H9 (cell line): ENCODE results near the gene GRIP2. TPM values are rescaled to one million over a fixed set of nuclear protein-coding genes. Genes with fewer than 3 reads are reported as not detected.

ENCODE experiments used
- DNase-seq: peaks from one replicate; pipeline ENCODE4 v3.0.0-alpha.2; 2017
- H2AFZ ChIP-seq: one replicate; pipeline ENCODE4 v1.6.1; 2013; ENCODE audit warnings: mild to moderate bottlenecking, low read length, control low read depth, moderate library complexity
- H2AK5ac ChIP-seq: 2 replicates; pipeline ENCODE4 v1.6.1; 2013; ENCODE audit warnings: low read length, control low read depth, mixed read lengths; ENCODE audit not compliant: insufficient read length
- H2BK120ac ChIP-seq: one replicate; pipeline ENCODE4 v1.6.1; 2013; ENCODE audit warnings: low read depth, mild to moderate bottlenecking, low read length, control low read depth, inconsistent platforms; ENCODE audit not compliant: poor library complexity, severe bottlenecking
- H2BK12ac ChIP-seq: 2 replicates; pipeline ENCODE4 v1.6.1; 2013; ENCODE audit warnings: low read length, control low read depth, mixed read lengths, low read depth; ENCODE audit not compliant: insufficient read length
- H2BK15ac ChIP-seq: 2 replicates; pipeline ENCODE4 v1.6.1; 2013; ENCODE audit warnings: low read depth, low read length, control low read depth
- H2BK20ac ChIP-seq: one replicate; pipeline ENCODE4 v1.6.1; 2013; ENCODE audit warnings: low read depth, mild to moderate bottlenecking, low read length, control low read depth, inconsistent platforms; ENCODE audit not compliant: poor library complexity, severe bottlenecking
- H2BK5ac ChIP-seq: 2 replicates; pipeline ENCODE4 v1.6.1; 2013; ENCODE audit warnings: low read length, control low read depth, mixed read lengths; ENCODE audit not compliant: insufficient read length
- H3K14ac ChIP-seq: 2 replicates; pipeline ENCODE4 v1.6.1; 2013; ENCODE audit warnings: low read length, control low read depth; ENCODE audit not compliant: insufficient read depth
- H3K18ac ChIP-seq: 2 replicates; pipeline ENCODE4 v1.6.1; 2013; ENCODE audit warnings: low read depth, mild to moderate bottlenecking, mixed read lengths, low read length, control low read depth; ENCODE audit not compliant: insufficient read length
- H3K23ac ChIP-seq: 2 replicates; pipeline ENCODE4 v1.6.1; 2013; ENCODE audit warnings: low read length, control low read depth, mixed read lengths, low read depth; ENCODE audit not compliant: insufficient read length
- H3K23me2 ChIP-seq: 2 replicates; pipeline ENCODE4 v1.6.1; 2013; ENCODE audit warnings: low read depth, mild to moderate bottlenecking, mixed read lengths, low read length, control low read depth; ENCODE audit not compliant: insufficient read length, poor library complexity, severe bottlenecking
- H3K27ac ChIP-seq: 2 replicates; pipeline ENCODE4 v1.5.1; 2013; ENCODE audit warnings: low read length, control low read depth, mixed read lengths, low read depth; ENCODE audit not compliant: insufficient read length
- H3K27me3 ChIP-seq: 2 replicates; pipeline ENCODE4 v1.6.1; 2013; ENCODE audit warnings: low read length, control low read depth, inconsistent platforms; ENCODE audit not compliant: insufficient read depth
- H3K4ac ChIP-seq: 2 replicates; pipeline ENCODE4 v1.6.1; 2013; ENCODE audit warnings: low read depth, mild to moderate bottlenecking, control low read depth, inconsistent platforms, low read length, moderate library complexity
- H3K4me1 ChIP-seq: 2 replicates; pipeline ENCODE4 v1.6.1; 2013; ENCODE audit warnings: low read length, control low read depth, inconsistent platforms; ENCODE audit not compliant: insufficient read depth
- H3K4me2 ChIP-seq: 2 replicates; pipeline ENCODE4 v1.6.1; 2013; ENCODE audit warnings: low read length, control low read depth, mixed read lengths; ENCODE audit not compliant: insufficient read length, insufficient read depth
- H3K56ac ChIP-seq: 2 replicates; pipeline ENCODE4 v1.6.1; 2013; ENCODE audit warnings: low read depth, mild to moderate bottlenecking, mixed read lengths, low read length, control low read depth; ENCODE audit not compliant: insufficient read length
- H3K79me1 ChIP-seq: 2 replicates; pipeline ENCODE4 v1.6.1; 2013; ENCODE audit warnings: low read depth, mild to moderate bottlenecking, moderate library complexity, low read length, control low read depth, inconsistent platforms; ENCODE audit not compliant: insufficient read depth, poor library complexity, severe bottlenecking
- H3K79me2 ChIP-seq: 2 replicates; pipeline ENCODE4 v1.6.1; 2013; ENCODE audit warnings: low read length, control low read depth, inconsistent platforms; ENCODE audit not compliant: insufficient read depth
- H3K9ac ChIP-seq: 2 replicates; pipeline ENCODE4 v1.6.1; 2013; ENCODE audit warnings: low read length, control low read depth, mixed read lengths; ENCODE audit not compliant: insufficient read length; ENCODE audit errors: extremely low read depth
- H3K9me3 ChIP-seq: one replicate; pipeline ENCODE4 v1.6.1; 2013; ENCODE audit warnings: low read depth, low read length, inconsistent platforms; ENCODE audit not compliant: control insufficient read depth
- H3T11ph ChIP-seq: one replicate; pipeline ENCODE4 v1.6.1; 2013; ENCODE audit warnings: mild to moderate bottlenecking, low read length, control low read depth, inconsistent platforms
- H4K20me1 ChIP-seq: one replicate; pipeline ENCODE4 v1.6.1; 2013; ENCODE audit not compliant: control insufficient read depth, insufficient read length, insufficient read depth
- H4K5ac ChIP-seq: 2 replicates; pipeline ENCODE4 v1.6.1; 2013; ENCODE audit warnings: low read depth, mild to moderate bottlenecking, mixed read lengths, low read length, control low read depth; ENCODE audit not compliant: insufficient read length
- H4K8ac ChIP-seq: replicated peaks from 2 replicates; pipeline ENCODE4 v1.6.1; 2013; ENCODE audit warnings: low read length, control low read depth, mixed read lengths, low read depth; ENCODE audit not compliant: insufficient read length
- H4K91ac ChIP-seq: 2 replicates; pipeline ENCODE4 v1.6.1; 2013; ENCODE audit warnings: low read depth, mild to moderate bottlenecking, moderate library complexity, mixed read lengths, low read length, control low read depth; ENCODE audit not compliant: insufficient read length
- H3K27ac Mint-ChIP-seq, 3 experiments: 2 replicates in 2 of 3; 3 replicates in 1 of 3; pipeline ENCODE4 v1.8.0; 2020 to 2021; ENCODE audit warnings: mixed read lengths in 3 of 3, mild to moderate bottlenecking in 1 of 3, moderate library complexity in 1 of 3
- H3K27me3 Mint-ChIP-seq: 2 replicates; pipeline ENCODE4 v1.8.0; 2021; ENCODE audit warnings: low read depth, mild to moderate bottlenecking, moderate library complexity, mixed read lengths
- H3K36me3 Mint-ChIP-seq, 3 experiments: 2 replicates in 2 of 3; 3 replicates in 1 of 3; pipeline ENCODE4 v1.8.0; 2020 to 2021; ENCODE audit warnings: low read depth in 3 of 3, mixed read lengths in 3 of 3; ENCODE audit not compliant: insufficient read depth in 1 of 3
- H3K4me1 Mint-ChIP-seq, 2 experiments: 2 replicates each; pipeline ENCODE4 v1.8.0; 2020; ENCODE audit warnings: mixed read lengths in 2 of 2
- H3K4me3 Mint-ChIP-seq, 2 experiments: 2 replicates in 1 of 2; 3 replicates in 1 of 2; pipeline ENCODE4 v1.8.0; 2020 to 2021; ENCODE audit warnings: mild to moderate bottlenecking in 2 of 2, mixed read lengths in 2 of 2, moderate library complexity in 1 of 2
- H3K9me3 Mint-ChIP-seq, 2 experiments: 2 replicates in 1 of 2; 3 replicates in 1 of 2; pipeline ENCODE4 v1.8.0; 2020; ENCODE audit warnings: mild to moderate bottlenecking in 2 of 2, mixed read lengths in 2 of 2, moderate library complexity in 1 of 2
- WGBS: extraction: QIAGEN DNeasy Blood & Tissue Kit; methylation state at CpG from one replicate; pipeline ENCODE4 v1.1.7; 2013; ENCODE audit warnings: missing lambda C conversion rate, low lambda C conversion rate, mixed read lengths; ENCODE audit not compliant: insufficient read length; ENCODE audit errors: extremely low coverage; 5-methylcytosine and 5-hydroxymethylcytosine counted together
- total RNA-seq: library from RNA; stranded (reverse); gene quantifications from 2 replicates; pipeline ENCODE4 v1.2.1, GENCODE V29; 2021
- TF ChIP-seq, protein P1 (sequence below): fragments of 200-600 bp; sonication (generic); conservative IDR thresholded peaks from 3 replicates; pipeline ENCODE4 v1.8.0; 2021; ENCODE audit warnings: antibody characterized with exemption, mild to moderate bottlenecking

GRIP2 gene
- total RNA-seq, 1 experiment from 2014 or later = 3.1 TPM

DNA sequence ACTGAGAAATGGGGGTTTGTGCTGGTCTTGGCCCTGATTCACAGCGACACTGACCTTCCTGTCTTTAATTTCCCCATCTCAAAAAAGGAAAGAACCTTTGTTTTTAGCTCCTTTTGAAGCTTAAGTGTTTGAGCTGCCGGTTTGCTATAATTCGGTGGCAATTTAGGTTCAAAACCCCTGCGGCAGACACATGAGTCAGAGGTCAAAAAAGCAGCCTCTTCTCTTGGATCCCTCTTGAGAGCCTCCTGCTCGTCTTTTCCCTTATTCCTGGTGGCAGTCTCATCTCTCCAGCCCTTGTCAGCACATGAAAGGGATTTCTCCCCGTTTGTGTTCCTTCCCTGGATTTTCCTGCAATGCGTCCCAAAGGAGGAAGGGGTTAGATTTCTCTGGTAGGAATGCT is 64.5 kb downstream of the GRIP2 start:
- Histone ChIP-seq H2AK5ac (no peak overlapping the region), H4K5ac (no peak overlapping the region), H3K56ac (no peak overlapping the region), H4K91ac (no peak overlapping the region), H3K23ac (no peak overlapping the region), H2BK15ac (no peak overlapping the region), H2BK5ac (no peak overlapping the region), H2BK20ac (no peak overlapping the region), H3K23me2 (no peaks in the 10 kb centered on the region), H4K8ac (no peak overlapping the region), H3K14ac (no peak overlapping the region), H3K4me1 (no peaks in the 10 kb centered on the region), H3K4me2 (no peak overlapping the region), H3T11ph (no peak overlapping the region), H3K9ac (no peak overlapping the region), H2BK120ac (no peak overlapping the region), H2AFZ (no peak overlapping the region), H3K18ac (no peak overlapping the region), H4K20me1 (no peaks in the 10 kb centered on the region), H3K27me3 (no peaks in the 10 kb centered on the region), H3K4ac (no peak overlapping the region), H3K79me2 (no peaks in the 10 kb centered on the region), H3K27ac (no peak overlapping the region), H3K9me3 (no peaks in the 10 kb centered on the region), H3K79me1 (no peaks in the 10 kb centered on the region), H2BK12ac (no peak overlapping the region)
- TF ChIP-seq, protein P1, sequence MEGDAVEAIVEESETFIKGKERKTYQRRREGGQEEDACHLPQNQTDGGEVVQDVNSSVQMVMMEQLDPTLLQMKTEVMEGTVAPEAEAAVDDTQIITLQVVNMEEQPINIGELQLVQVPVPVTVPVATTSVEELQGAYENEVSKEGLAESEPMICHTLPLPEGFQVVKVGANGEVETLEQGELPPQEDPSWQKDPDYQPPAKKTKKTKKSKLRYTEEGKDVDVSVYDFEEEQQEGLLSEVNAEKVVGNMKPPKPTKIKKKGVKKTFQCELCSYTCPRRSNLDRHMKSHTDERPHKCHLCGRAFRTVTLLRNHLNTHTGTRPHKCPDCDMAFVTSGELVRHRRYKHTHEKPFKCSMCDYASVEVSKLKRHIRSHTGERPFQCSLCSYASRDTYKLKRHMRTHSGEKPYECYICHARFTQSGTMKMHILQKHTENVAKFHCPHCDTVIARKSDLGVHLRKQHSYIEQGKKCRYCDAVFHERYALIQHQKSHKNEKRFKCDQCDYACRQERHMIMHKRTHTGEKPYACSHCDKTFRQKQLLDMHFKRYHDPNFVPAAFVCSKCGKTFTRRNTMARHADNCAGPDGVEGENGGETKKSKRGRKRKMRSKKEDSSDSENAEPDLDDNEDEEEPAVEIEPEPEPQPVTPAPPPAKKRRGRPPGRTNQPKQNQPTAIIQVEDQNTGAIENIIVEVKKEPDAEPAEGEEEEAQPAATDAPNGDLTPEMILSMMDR = no peak
- no peaks in the 10 kb centered on the region for H3K4me1 Mint-ChIP-seq
- H3K27me3 Mint-ChIP-seq = no peaks in the 10 kb centered on the region
- H3K4me3 Mint-ChIP-seq = no peak overlapping the region
- DNase-seq = no peak
- 0 out of 7 replicates have a peak overlapping the region, but pooled peaks of 1 of the 3 experiments have one; percentile 64 for H3K27ac Mint-ChIP-seq
- peaks cover 59 to 90% (median 65%) of the 10 kb centered on the region in 3 experiments for H3K36me3 Mint-ChIP-seq
- no CpG with 5 or more reads among the region's 7 CpGs for WGBS
- no peaks in the 10 kb centered on the region; a peak in 1 of 5 replicates for H3K9me3 Mint-ChIP-seq
